ENCODE results near the gene IQGAP2.

The IQGAP2 gene

DNA sequence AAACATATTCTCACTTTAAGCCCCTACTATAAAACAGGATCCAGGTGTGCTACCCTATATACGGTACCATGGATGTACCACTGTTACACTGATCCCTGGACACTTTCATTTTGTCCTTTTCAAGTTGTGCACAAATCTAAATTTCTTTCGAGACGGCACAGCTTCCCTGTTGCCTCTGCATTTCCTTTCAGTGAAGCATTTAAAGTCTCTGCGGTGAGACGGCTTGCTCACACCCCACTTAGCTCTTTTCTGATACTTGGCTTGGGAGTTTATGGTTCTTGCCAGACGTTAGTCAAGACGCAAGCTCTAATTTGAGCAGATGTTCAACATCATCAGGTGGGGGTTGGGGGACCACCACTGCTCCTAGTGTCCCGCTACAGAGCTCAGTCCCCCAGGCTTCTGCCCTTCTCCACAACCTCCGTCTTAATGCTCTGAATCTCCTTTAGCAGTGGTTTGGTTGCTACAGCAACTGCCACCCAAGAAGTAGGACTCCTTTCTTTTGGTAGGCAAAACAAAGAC is 204.3 kb downstream of the IQGAP2 start:
- DNase-seq (ENCODE audit: low spot score) = no peak

GRCh38 chr5:76608833-76609232 is 205.7 kb downstream of the IQGAP2 start:
- peak; percentile 7 for DNase-seq (ENCODE audit: low spot score)

DNA sequence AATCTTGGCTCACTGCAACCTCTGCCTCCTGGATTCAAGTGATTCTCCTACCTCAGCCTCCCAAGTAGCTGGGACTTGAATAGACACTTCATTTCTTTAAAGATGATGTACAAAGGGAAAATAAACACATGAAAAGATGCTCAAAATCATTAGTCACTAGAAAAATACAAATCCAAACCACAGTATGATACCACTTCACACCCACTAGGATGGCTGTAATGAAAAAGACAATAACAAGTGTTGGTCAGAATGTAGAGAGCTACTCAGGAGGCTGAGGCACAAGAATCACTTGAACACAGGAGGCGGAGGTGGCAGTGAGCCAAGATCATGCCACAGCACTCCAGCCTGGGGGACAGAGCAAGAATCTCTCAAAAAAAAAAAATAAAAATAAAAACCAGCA is 207.1 kb downstream of the IQGAP2 start:
- DNase-seq (ENCODE audit: low spot score) = no peak

GRCh38 chr5:76612942-76613341 is 209.9 kb downstream of the IQGAP2 start:
- no peak for DNase-seq (ENCODE audit: low spot score)

DNA sequence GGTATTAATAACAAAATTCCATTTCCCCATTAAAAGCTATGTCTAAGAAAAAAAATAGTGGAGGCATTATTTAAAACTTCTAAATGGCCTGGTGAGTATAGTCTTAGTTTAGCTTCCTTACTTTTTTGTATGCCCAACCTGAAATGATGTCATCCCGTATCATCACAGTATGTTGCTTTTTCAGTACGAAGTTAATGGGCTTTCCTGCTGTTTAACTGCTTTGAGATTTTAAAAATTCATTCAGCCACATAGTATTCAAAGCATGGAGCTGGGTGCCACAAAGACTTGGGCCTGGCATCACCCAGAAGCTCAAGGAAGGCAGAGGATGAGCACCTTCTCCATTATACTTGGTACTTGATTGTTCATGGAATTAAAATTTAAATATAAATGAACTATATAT is 212.7 kb downstream of the IQGAP2 start:
- DNase-seq (ENCODE audit: low spot score) = no peak

DNA sequence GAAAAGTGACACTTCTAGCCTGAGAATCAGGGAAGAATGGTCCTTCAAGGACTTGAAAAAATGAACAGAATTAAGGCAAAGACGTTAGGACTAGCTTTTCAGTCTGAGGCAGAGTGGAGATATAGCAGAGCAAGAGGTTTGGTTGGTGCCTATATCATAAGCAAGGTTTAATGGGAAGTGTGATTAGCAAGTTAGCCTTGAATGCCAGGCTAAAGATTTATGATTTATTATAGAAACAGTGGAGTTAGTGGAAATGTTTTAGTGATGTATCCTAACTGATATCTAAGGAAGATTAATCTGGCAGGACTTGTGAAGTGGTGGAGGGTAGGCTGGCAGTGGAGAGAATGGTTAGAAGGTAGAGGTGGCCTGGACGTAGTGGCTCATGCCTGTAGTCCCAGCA is 213.1 kb downstream of the IQGAP2 start:
- no peak for DNase-seq (ENCODE audit: low spot score)

DNA sequence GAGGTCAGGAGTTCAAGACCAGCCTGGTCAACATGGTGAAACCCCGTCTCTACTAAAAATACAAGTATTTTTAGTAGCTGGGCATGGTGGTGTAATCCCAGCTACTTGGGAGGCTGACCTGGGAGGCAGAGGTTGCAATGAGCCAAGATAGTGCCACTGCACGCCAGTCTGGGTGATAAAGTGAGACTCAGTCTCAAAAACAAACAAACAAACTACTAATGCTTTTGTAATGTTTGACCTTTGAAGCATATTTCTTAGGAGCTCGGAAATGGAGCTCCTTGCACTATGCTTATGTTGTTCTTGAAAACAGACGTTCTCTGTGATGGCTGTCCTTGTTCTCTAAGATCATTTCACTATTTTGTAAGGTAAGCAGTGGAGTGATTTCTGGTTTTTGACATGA is 214.1 kb downstream of the IQGAP2 start:
- DNase-seq (ENCODE audit: low spot score) = no peak

DNA sequence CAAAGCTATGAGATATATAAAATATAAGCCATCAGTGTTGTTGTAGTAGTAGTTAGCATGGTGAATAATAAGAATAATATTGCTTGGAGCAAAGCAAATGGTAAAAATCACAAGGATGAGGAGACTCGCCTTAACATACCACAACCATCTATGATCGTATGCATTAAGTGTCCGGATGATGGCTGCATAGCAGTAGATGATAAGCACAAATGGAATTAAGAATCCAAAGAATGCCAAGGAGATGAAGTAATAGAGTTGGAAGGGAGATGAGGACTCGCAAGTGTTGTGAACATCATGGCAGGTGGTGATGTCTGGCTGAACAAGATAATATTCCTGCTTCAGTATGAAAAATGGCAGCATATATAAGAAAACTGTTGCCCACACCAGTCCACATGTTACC is 214.6 kb downstream of the IQGAP2 start:
- DNase-seq (ENCODE audit: low spot score) = no peak

GRCh38 chr5:76620166-76620565 is 217.1 kb downstream of the IQGAP2 start:
- no peak for DNase-seq (ENCODE audit: low spot score)

GRCh38 chr5:76622076-76622475 is 219.0 kb downstream of the IQGAP2 start:
- no peak for DNase-seq (ENCODE audit: low spot score)

- no peak for DNase-seq (ENCODE audit: low spot score)
Measured at GRCh38 chr5:76622973-76623596, 220.0 kb downstream of the IQGAP2 start, which contains the start of gene F2RL2. Gene F2RL2 (minus strand): TSS chr5:76623403. CDS start chr5:76623230, 173 bp downstream.

DNA sequence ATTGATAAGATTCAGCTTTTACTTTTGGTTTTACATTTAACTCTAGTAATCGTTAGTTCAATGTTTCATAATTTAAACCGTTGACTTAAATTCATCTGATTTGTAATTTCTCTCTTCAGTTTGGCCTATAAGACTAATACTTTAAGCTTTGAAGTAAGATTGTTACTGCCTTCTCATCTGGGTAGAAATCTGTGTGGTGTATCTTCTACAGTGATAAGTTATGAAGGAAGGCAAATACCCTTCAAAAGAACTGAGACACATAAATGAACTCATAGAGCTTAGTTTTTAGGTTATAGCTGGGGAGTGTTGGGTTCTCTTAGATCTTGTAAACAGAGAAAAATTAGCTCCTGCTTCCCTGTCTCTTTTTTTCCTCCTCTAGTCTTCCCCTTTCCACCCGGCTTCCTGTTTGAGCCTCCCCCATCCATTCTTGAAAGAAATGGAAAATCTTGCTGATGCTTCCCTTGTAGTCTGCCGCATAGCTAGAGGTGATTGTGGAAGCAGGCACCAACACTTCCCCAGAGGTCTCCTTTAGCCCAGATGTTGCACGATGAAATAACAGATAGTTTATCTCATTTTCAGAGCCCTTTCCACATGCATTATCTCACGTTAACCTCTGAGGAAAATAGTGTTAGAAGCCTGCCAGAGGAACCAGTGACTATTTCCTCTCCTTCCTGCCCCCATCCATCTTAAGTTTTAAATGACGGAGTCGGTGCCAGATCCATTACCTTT is 222.2 kb downstream of the IQGAP2 start:
- no peak for DNase-seq (ENCODE audit: low spot score)

DNA sequence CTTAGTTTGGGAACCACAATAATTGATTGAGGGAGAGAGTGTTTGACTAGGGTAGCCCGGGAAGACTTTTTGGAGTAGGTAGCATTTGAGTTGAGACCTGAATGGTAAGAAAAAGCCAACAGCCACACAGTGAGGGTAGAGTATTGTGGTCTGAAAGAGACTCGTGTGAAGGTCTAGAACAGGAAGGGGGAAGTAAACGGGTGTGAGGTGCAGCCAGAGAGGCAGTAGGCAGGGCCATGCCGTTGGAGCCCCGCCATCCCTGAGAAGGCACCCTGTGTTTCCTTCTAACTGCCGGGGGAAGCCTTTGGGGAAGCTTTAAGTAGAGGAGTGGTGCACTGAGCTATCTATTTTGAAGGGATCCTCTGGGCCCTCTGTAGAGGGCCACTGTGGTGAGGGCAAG is 223.7 kb downstream of the IQGAP2 start:
- DNase-seq (ENCODE audit: low spot score) = peak; percentile 3

GRCh38 chr5:76634661-76635060 is 231.6 kb downstream of the IQGAP2 start:
- DNase-seq (ENCODE audit: low spot score) = no peak

GRCh38 chr5:76637490-76637889 is 234.4 kb downstream of the IQGAP2 start:
- DNase-seq (ENCODE audit: low spot score) = no peak

GRCh38 chr5:76638479-76638878 is 235.4 kb downstream of the IQGAP2 start:
- no peak for DNase-seq (ENCODE audit: low spot score)

DNA sequence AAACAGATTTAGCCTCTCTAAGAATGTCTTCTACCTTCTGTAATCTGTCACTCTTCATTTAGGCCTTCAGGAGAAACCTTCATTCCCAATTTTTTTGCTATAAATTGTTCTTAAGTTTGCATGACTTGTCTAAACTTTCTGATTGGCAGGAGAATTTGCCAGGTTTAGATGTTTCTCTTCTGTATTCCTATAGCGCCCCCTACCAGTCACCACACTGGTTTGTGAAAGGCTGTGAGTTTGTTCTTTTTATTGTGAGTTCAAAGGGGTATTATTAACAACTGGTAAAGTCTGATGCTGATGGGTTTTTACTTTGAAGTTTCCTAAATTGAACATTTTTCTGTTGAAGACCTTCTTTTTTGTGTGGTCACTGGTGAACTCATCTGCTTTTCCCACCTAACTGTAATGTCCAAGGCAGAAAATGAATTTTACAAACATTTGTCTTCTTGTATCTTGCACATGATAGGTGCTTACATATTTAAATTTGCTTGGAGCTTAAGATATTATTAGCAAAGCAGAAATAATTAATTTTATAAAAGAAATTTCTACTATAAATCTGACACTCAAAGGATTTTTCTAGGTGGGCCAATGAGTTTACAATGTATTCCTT is 238.5 kb downstream of the IQGAP2 start:
- DNase-seq (ENCODE audit: low spot score) = peak; percentile 73

- DNase-seq (ENCODE audit: low spot score) = no peak
Measured at GRCh38 chr5:76642390-76643040, 239.4 kb downstream of the IQGAP2 start.

DNA sequence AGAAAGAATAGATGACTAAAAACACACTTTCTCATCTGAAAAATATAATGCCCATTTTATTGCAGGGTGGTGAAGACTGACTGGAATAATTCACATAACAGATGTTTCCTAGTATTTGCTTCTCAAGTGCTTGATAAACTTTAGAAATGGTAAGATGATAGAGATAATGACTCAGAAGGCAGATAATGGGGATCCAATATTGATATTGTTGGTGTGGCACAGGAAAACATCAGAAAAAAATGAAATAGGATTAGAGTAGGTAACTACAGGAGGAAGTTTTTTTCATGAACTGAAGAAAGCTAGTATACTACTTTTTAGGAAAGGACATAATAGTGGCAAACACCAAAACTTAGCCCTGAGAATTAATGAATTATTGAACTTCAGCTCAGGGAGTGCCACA is 240.3 kb downstream of the IQGAP2 start:
- no peak for DNase-seq (ENCODE audit: low spot score)

DNA sequence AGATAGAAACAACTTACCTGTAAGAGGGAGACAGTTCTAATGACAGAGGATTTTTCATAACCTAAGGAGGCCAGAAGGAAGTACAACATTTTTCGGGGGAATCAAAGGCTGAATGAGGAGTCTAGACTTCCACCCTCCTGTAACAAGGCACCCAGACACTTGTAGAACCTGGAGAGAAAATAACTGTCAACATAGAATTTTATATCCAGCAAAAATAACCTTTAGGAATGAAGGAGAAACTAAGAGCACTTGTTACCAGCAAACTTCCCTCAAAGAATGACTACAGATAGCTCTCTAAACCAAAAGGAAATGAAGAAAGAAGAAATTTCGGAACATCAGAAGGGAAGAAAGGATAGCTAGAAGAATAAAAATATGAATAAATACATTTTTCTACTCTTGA is 246.1 kb downstream of the IQGAP2 start:
- DNase-seq (ENCODE audit: low spot score) = no peak

GRCh38 chr5:76652809-76653414 is 249.8 kb downstream of the IQGAP2 start:
- no peak for DNase-seq (ENCODE audit: low spot score)

GRCh38 chr5:76657091-76657490 is 254.0 kb downstream of the IQGAP2 start:
- DNase-seq (ENCODE audit: low spot score) = no peak

Measured in CD4-positive, alpha-beta T cell treated with Interleukin-2 at 100 ng/mL for 4 hours (primary cell).